K562 (cell line): ENCODE results near the gene NPHP1. TPM values are rescaled to one million over a fixed set of nuclear protein-coding genes. Genes with fewer than 3 reads are reported as not detected.

Experiments used
- ATAC-seq: fragments of 200-7000 bp; cut with Tn5 transposase; 3 replicates; pipeline ENCODE4 v1.9.1; 2020; ENCODE audit warnings: moderate library complexity
- BruUV-seq: library from RNA; stranded (reverse); fragments of 400-500 nt; replicated peaks from 2 replicates; lab custom pipeline; 2021; lab: Mats Ljungman, UMichigan
- CTCF ChIA-PET: fragments of 300-600 bp; formaldehyde crosslinking; extraction: SDS; loops from one replicate; lab custom pipeline; 2021; ENCODE audit warnings: low intra/inter-chr PET ratio; lab: Yijun Ruan, JAX
- POLR2A ChIA-PET: fragments of 300-600, 350-650 bp; sonication (Branson Sonifier 250); formaldehyde crosslinking; extraction: SDS; loops from one replicate; lab custom pipeline; 2021; ENCODE audit warnings: antibody characterized with exemption, inconsistent platforms; lab: Yijun Ruan, JAX
- DNase-seq, 4 experiments: peaks; one replicate each; pipeline versions ENCODE4 v3.0.0 to v3.0.0-alpha.2; 2011 to 2018; ENCODE audit warnings: low spot score in 3 of 4, mixed read lengths in 3 of 4; ENCODE audit errors: extremely low read depth in 1 of 4
- FAIRE-seq: peaks from 2 replicates; lab custom pipeline; 2011; peaks lifted over from hg19 to GRCh38; lab: Jason Lieb, UNC
- H2AFZ ChIP-seq: 2 replicates; pipeline ENCODE4 v1.6.0; 2011; ENCODE audit warnings: low read depth, low read length, control low read depth, inconsistent platforms
- H3K27ac ChIP-seq: fragments of 200-600 bp; 3 replicates; pipeline ENCODE4 v1.8.0; 2011; ENCODE audit warnings: low read depth, mild to moderate bottlenecking, control low read depth, inconsistent platforms, low read length, moderate library complexity, mixed read lengths; ENCODE audit errors: extremely low read depth
- H3K27me3 ChIP-seq, 2 experiments: fragments of 300-600 bp in 1 of 2; 2 replicates in 1 of 2; 3 replicates in 1 of 2; pipeline versions ENCODE4 v1.6.0 to v1.8.0; 2011; ENCODE audit warnings: inconsistent platforms in 2 of 2, low read length in 2 of 2, mild to moderate bottlenecking in 1 of 2, mixed read lengths in 1 of 2, moderate library complexity in 1 of 2; ENCODE audit not compliant: control insufficient read depth in 2 of 2, insufficient read depth in 2 of 2
- H3K36me3 ChIP-seq: fragments of 300-600 bp; 3 replicates; pipeline ENCODE4 v1.8.0; 2011; ENCODE audit warnings: mild to moderate bottlenecking, low read length, inconsistent platforms; ENCODE audit not compliant: control insufficient read depth, insufficient read depth
- H3K4me1 ChIP-seq, 2 experiments: fragments of 200-600 bp in 1 of 2; replicated peaks in 1 of 2; 2 replicates in 1 of 2; 3 replicates in 1 of 2; pipeline versions ENCODE4 v1.5.1 to v1.8.0; 2011; ENCODE audit warnings: inconsistent platforms in 2 of 2, low read length in 2 of 2, mild to moderate bottlenecking in 1 of 2, mixed read lengths in 1 of 2, moderate library complexity in 1 of 2; ENCODE audit not compliant: control insufficient read depth in 2 of 2, insufficient read depth in 2 of 2
- H3K4me2 ChIP-seq: 2 replicates; pipeline ENCODE4 v1.6.1; 2011; ENCODE audit warnings: low read length, control low read depth, inconsistent platforms, mixed read lengths; ENCODE audit not compliant: insufficient read depth
- H3K4me3 ChIP-seq: fragments of 200-600 bp; sonication (generic), shearing (Covaris generic); 2 replicates; pipeline ENCODE4 v1.5.1; 2016; ENCODE audit warnings: control low read depth, inconsistent platforms
- H3K79me2 ChIP-seq: fragments of 200-600 bp; 3 replicates; pipeline ENCODE4 v1.8.0; 2011; ENCODE audit warnings: low read length, inconsistent platforms; ENCODE audit not compliant: control insufficient read depth, insufficient read depth
- H3K9ac ChIP-seq, 2 experiments: 2 replicates each; pipeline versions ENCODE4 v1.6.0 to v1.6.1; 2011; ENCODE audit warnings: low read depth in 2 of 2, low read length in 2 of 2, control low read depth in 1 of 2, inconsistent platforms in 1 of 2, mild to moderate bottlenecking in 1 of 2, mixed read lengths in 1 of 2; ENCODE audit not compliant: insufficient read depth in 1 of 2
- H3K9me1 ChIP-seq: one replicate; pipeline ENCODE4 v1.6.0; 2011; ENCODE audit warnings: inconsistent platforms, mild to moderate bottlenecking, low read length, moderate library complexity; ENCODE audit not compliant: control insufficient read depth, insufficient read depth
- H3K9me3 ChIP-seq: replicated peaks from 2 replicates; pipeline ENCODE4 v1.5.1; 2011; ENCODE audit warnings: low read depth, low read length, inconsistent platforms; ENCODE audit not compliant: control insufficient read depth, insufficient read depth
- H4K20me1 ChIP-seq: replicated peaks from 2 replicates; pipeline ENCODE4 v1.6.1; 2011; ENCODE audit warnings: low read length, inconsistent platforms, mixed read lengths; ENCODE audit not compliant: control insufficient read depth, insufficient read depth
- CEBPG ChIP-seq, 3 experiments: fragments of 200-800 bp in 1 of 3; sonication (Bioruptor generic) in 1 of 3; sonication (generic) in 1 of 3; formaldehyde crosslinking in 1 of 3; IDR thresholded peaks in 2 of 3; conservative IDR thresholded peaks in 1 of 3; 2 replicates each; pipeline versions ENCODE4 v1.6.1 to v1.8.0; 2016 to 2022; ENCODE audit warnings: missing compliant biosample characterization in 2 of 3, missing genetic modification characterization in 2 of 3, mild to moderate bottlenecking in 1 of 3, missing genetic modification reagents in 1 of 3
- HOXB6 ChIP-seq: fragments of 250-450 bp; sonication (Bioruptor Pico); IDR thresholded peaks from 2 replicates; pipeline ENCODE4 v1.5.1; 2022; ENCODE audit warnings: mild to moderate bottlenecking, borderline replicate concordance
- SREBF1 ChIP-seq: fragments of 150-350 bp; IDR thresholded peaks from 2 replicates; pipeline ENCODE4 v1.6.1; 2014; ENCODE audit warnings: antibody characterized with exemption, low read depth, low read length, borderline replicate concordance
- TBP ChIP-seq: optimal IDR thresholded peaks from 2 replicates; pipeline ENCODE3; 2011; ENCODE audit warnings: low read depth, low read length, improper control_type of control experiment
- XRCC3 ChIP-seq: fragments of 450-650 bp; IDR thresholded peaks from 2 replicates; pipeline ENCODE4 v1.6.1; 2017; ENCODE audit warnings: mild to moderate bottlenecking, moderate library complexity
- WGBS: fragments of 100-300 bp; shearing (Covaris generic); methylation state at CpG from one replicate; pipeline ENCODE4 v1.1.6; 2016; ENCODE audit warnings: low coverage, mixed read lengths; ENCODE audit not compliant: insufficient coverage; ENCODE audit errors: missing lambda C conversion rate; 5-methylcytosine and 5-hydroxymethylcytosine counted together
- in situ Hi-C: fragments of 300-500 bp; cut with MboI; formaldehyde crosslinking; loops from 4 replicates; pipeline ENCODE4 v1.15.0; 2018; ENCODE audit warnings: inconsistent platforms, mixed read lengths
- intact Hi-C: fragments of 100-400 bp; cut with micrococcal nuclease; formaldehyde crosslinking; loops from 2 replicates; pipeline ENCODE4 v1.14.2; 2022
- polyA plus RNA-seq, 8 experiments: library from polyadenylated mRNA; depleted of rRNA in 4 of 8; stranded (reverse) in 5 of 8; unstranded in 3 of 8; fragments of >200 nt; fragmentation: Nextera tagmentation in 2 of 8; fragmentation: Illumina TruSeq in 1 of 8; extraction: Ambion mirVana in 2 of 8; extraction: Trizol in 1 of 8; gene quantifications; 2 replicates each; pipeline versions ENCODE4 v1.2.1 to v1.2.3, GENCODE V29; 2011 to 2014; ENCODE audit warnings: inconsistent platforms in 1 of 8, missing spikeins in 1 of 8
- total RNA-seq, 7 experiments: library from RNA; depleted of rRNA in 6 of 7; stranded (reverse); fragments of >200 nt in 6 of 7; fragmentation: Illumina TruSeq in 2 of 7; extraction: Trizol in 2 of 7; gene quantifications; 2 replicates each; pipeline versions ENCODE4 v1.2.1 to v1.2.3, GENCODE V29; 2011 to 2021; ENCODE audit warnings: low replicate concordance in 1 of 7
- TF ChIP-seq, protein P1 (sequence below): fragments of 250-450 bp; sonication (Bioruptor Pico); IDR thresholded peaks from 2 replicates; pipeline ENCODE4 v1.5.0; 2021

Gene NPHP1
- total and polyA plus RNA-seq, 9 of the 15 experiments (the other 6 are each of a cell fraction or from before 2014, with no cell fraction given), result 0.11 to 0.32 (median 0.20) TPM; not detected in 5

GRCh38 chr2:110120171-110121051 lies 84.4 kb downstream of the NPHP1 start:
- POLR2A ChIA-PET, result no interaction called here
- WGBS, result 1% methylated on average over 11 of the region's 11 CpGs

More at GRCh38 chr2:110120171-110121051, 84.4 kb downstream of the NPHP1 start:
- peaks cover 4% of the 10 kb centered on the region for H3K9me1 ChIP-seq
- H3K79me2 ChIP-seq, result no peaks in the 10 kb centered on the region
- TF ChIP-seq XRCC3, result no peak
- no peak for TF ChIP-seq SREBF1
- no peak for TF ChIP-seq HOXB6
- TF ChIP-seq CEBPG (CRISPR knock-in tag; IDR thresholded peaks at IDR 0.05), result no peak
- TF ChIP-seq CEBPG (tag; conservative IDR thresholded peaks at IDR 0.05 in 1 of 2, IDR thresholded peaks at IDR 0.05 in 1 of 2), result no peak
- TF ChIP-seq, protein P1, sequence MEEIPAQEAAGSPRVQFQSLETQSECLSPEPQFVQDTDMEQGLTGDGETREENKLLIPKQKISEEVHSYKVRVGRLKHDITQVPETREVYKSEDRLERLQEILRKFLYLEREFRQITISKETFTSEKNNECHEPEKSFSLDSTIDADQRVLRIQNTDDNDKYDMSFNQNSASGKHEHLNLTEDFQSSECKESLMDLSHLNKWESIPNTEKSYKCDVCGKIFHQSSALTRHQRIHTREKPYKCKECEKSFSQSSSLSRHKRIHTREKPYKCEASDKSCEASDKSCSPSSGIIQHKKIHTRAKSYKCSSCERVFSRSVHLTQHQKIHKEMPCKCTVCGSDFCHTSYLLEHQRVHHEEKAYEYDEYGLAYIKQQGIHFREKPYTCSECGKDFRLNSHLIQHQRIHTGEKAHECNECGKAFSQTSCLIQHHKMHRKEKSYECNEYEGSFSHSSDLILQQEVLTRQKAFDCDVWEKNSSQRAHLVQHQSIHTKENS (CRISPR knock-in tag), result no peak
- TF ChIP-seq TBP, result no peak
- FAIRE-seq, result no peak
- H3K9me3 ChIP-seq, result no peaks in the 10 kb centered on the region
- CTCF ChIA-PET, result no interaction called here
- no peak overlapping the region for H3K4me2 ChIP-seq
- H3K27ac ChIP-seq, result no peak overlapping the region
- BruUV-seq, result no TSS peak
- intact Hi-C loops, result no loop called here
- H3K4me3 ChIP-seq, result no peak overlapping the region
- no peak for DNase-seq
- in situ Hi-C loops, result no loop called here
- no peaks in the 10 kb centered on the region; the same call in 1 of the 2 replicates for H4K20me1 ChIP-seq
- H3K36me3 ChIP-seq, result no peaks in the 10 kb centered on the region
- peaks cover 13 to 24% of the 10 kb centered on the region in 2 experiments; a peak in 4 of 5 replicates for H3K27me3 ChIP-seq
- peaks cover 0 to 4% of the 10 kb centered on the region in 2 experiments; a peak in 2 of 5 replicates for H3K4me1 ChIP-seq
- H3K9ac ChIP-seq, result no peak overlapping the region
- no peak for ATAC-seq
- H2AFZ ChIP-seq, result no peak overlapping the region
